CD8-positive, alpha-beta memory T cell (primary cell): ENCODE measurements around the gene SORCS2. TPM values are rescaled to one million over a fixed set of nuclear protein-coding genes. Genes with fewer than 3 reads are reported as not detected.

Experiments
- CTCF ChIA-PET: fragments of 350-600 bp; sonication (Branson Sonifier 250); formaldehyde crosslinking; loops from one replicate; lab custom pipeline; 2021; ENCODE audit warnings: antibody characterized with exemption; lab: Charles Lee
- POLR2A ChIA-PET: fragments of 350-600 bp; sonication (Branson Sonifier 250); formaldehyde crosslinking; loops from one replicate; lab custom pipeline; 2021; ENCODE audit warnings: antibody characterized with exemption; lab: Charles Lee
- DNase-seq, 5 donors: peaks; one replicate each; pipeline versions ENCODE4 v3.0.0 to v3.0.0-alpha.2; 2020 to 2022; ENCODE audit warnings: mixed read lengths in 1 of 5
- H3K27ac ChIP-seq: one replicate; pipeline ENCODE4 v1.7.0; 2013; ENCODE audit warnings: low read depth, mild to moderate bottlenecking, low read length, moderate library complexity
- H3K27me3 ChIP-seq: 2 replicates; pipeline ENCODE4 v1.7.0; 2013; ENCODE audit warnings: low read length, mild to moderate bottlenecking; ENCODE audit not compliant: insufficient read depth, poor library complexity, severe bottlenecking
- H3K36me3 ChIP-seq: 2 replicates; pipeline ENCODE4 v1.7.0; 2013; ENCODE audit warnings: mild to moderate bottlenecking, low read length, moderate library complexity; ENCODE audit not compliant: insufficient read depth
- H3K4me1 ChIP-seq: 2 replicates; pipeline ENCODE4 v1.7.0; 2013; ENCODE audit warnings: mild to moderate bottlenecking, low read length, moderate library complexity; ENCODE audit not compliant: insufficient read depth
- H3K4me3 ChIP-seq: 2 replicates; pipeline ENCODE4 v1.7.0; 2013; ENCODE audit warnings: mild to moderate bottlenecking, low read length
- H3K9me3 ChIP-seq: 2 replicates; pipeline ENCODE4 v1.7.0; 2013; ENCODE audit warnings: mild to moderate bottlenecking, low read length
- H3K27ac Mint-ChIP-seq, 8 donors: one replicate each; pipeline ENCODE4 v1.8.0; 2020 to 2021; ENCODE audit warnings: mixed read lengths in 8 of 8, mild to moderate bottlenecking in 6 of 8, inconsistent platforms in 3 of 8, moderate library complexity in 3 of 8
- H3K27me3 Mint-ChIP-seq, 2 donors: one replicate each; pipeline ENCODE4 v1.8.0; 2020 to 2021; ENCODE audit warnings: mixed read lengths in 2 of 2, mild to moderate bottlenecking in 1 of 2, moderate library complexity in 1 of 2
- H3K36me3 Mint-ChIP-seq, 3 donors: one replicate each; pipeline ENCODE4 v1.8.0; 2020 to 2021; ENCODE audit warnings: mixed read lengths in 3 of 3, inconsistent platforms in 1 of 3, mild to moderate bottlenecking in 1 of 3
- H3K4me1 Mint-ChIP-seq, 3 donors: one replicate each; pipeline ENCODE4 v1.8.0; 2020 to 2021; ENCODE audit warnings: mixed read lengths in 3 of 3, inconsistent platforms in 1 of 3, mild to moderate bottlenecking in 1 of 3
- H3K4me3 Mint-ChIP-seq, 7 donors: one replicate each; pipeline ENCODE4 v1.8.0; 2020 to 2021; ENCODE audit warnings: mixed read lengths in 7 of 7, mild to moderate bottlenecking in 6 of 7, moderate library complexity in 4 of 7, inconsistent platforms in 2 of 7
- H3K9me3 Mint-ChIP-seq, 5 donors: one replicate each; pipeline ENCODE4 v1.8.0; 2020 to 2022; ENCODE audit warnings: mixed read lengths in 5 of 5, mild to moderate bottlenecking in 3 of 5, moderate library complexity in 2 of 5, inconsistent platforms in 1 of 5
- polyA plus RNA-seq: library from polyadenylated mRNA; unstranded; fragments of 300-500 nt; fragmentation: Illumina TruSeq; gene quantifications from one replicate; pipeline ENCODE4 v1.2.3, GENCODE V29; 2021
- total RNA-seq, 2 experiments: library from RNA; stranded (reverse); gene quantifications; one replicate each; pipeline ENCODE4 v1.2.3, GENCODE V29; 2021

SORCS2 gene
- total and polyA plus RNA-seq, 3 experiments from 2014 or later = not detected

DNA sequence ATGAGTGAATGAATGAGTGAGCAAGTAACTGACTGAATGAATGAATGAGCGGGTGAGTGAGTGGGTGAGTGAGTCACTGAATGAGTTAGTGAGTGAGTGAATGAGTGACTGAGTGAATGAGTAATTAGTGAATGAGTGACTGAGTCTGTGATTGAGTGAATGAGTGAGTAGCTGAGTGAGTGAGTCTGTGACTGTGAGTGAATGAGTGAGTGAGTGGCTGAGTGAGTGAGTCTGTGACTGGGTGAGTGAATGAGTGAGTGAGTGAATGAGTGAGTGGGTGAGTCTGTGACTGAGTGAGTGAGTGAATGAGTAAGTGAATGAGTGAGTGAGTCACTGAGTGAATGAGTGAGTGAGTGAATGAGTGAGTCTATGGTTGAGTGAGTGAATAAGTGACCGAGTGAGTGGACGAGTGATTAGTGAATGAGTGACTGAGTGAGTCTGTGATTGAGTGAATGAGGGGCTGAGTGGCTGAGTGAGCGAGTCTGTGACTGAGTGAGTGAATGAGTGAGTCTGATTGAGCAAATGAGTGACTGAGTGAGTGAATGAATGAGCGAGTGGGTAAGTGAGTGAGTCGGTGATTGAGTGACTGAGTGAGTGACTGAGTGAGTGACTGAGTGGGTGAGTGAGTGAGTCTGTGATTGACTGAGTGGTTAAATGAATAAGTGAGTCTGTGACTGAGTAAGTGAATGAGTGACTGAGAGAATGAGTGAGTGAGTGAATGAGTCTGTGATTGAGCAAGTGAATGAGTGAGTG, 465.4 kb downstream of the SORCS2 start:
- POLR2A ChIA-PET = no interaction called here
- Histone ChIP-seq H3K9me3 (no peaks in the 10 kb centered on the region), H3K36me3 (no peaks in the 10 kb centered on the region), H3K27me3 (no peaks in the 10 kb centered on the region), H3K27ac (no peak overlapping the region), H3K4me1 (peaks cover 4% of the 10 kb centered on the region), H3K4me3 (no peak overlapping the region)
- no peak overlapping the region for H3K4me3 Mint-ChIP-seq
- peaks cover 1 to 8% of the 10 kb centered on the region in 2 donors for H3K27me3 Mint-ChIP-seq
- H3K27ac Mint-ChIP-seq = no peak overlapping the region
- peaks cover 2 to 8% (median 5%) of the 10 kb centered on the region in 3 donors for H3K4me1 Mint-ChIP-seq
- H3K9me3 Mint-ChIP-seq = no peaks in the 10 kb centered on the region
- CTCF ChIA-PET = no interaction called here
- no peak for DNase-seq
- no peaks in the 10 kb centered on the region for H3K36me3 Mint-ChIP-seq

DNA sequence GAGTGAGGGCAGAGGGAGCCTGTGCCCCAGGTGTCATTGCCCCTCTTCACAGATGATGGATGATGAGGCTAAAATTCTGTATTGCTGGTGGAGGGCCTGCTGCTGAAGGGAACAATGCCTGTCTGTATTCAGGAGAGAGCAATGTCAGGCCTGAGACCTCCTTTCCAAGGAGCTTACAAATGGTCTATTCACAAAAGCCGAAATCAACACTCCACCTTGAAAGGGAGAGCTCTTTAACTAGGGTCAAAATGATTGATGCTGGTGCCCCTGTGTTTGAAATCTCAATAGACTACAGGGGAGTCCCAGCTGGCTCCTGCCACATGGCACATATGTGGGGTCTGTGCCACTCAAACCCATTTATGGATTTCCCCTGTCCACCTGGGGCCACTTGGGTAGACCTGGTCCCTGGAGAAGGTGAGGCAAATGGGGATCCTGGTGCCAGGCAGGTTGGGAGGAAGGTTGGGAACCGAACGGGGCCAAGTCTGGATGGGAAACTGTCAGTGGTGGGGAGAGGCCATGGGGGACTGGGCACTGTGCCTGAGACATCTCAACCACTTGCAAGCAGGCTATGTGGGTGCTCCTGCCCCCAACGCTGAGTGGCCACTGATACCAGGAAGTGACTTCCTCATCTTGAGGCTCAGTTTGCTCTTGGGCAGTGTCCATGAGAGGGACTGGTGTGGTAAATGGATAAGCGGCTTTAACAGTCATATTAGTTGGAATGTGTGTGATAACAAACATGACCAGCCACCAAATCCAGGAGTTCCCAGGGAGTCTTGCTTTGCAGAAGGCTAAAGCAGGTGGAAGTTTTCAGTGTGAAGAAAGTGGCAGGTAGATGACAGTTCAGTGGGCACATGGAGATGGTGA, 466.2 kb downstream of the SORCS2 start:
- H3K9me3 Mint-ChIP-seq = no peaks in the 10 kb centered on the region
- Histone ChIP-seq H3K4me1 (peaks cover 3% of the 10 kb centered on the region), H3K4me3 (no peak overlapping the region), H3K27ac (no peak overlapping the region), H3K9me3 (no peaks in the 10 kb centered on the region), H3K27me3 (no peaks in the 10 kb centered on the region), H3K36me3 (no peaks in the 10 kb centered on the region)
- H3K4me1 Mint-ChIP-seq = peaks cover 0 to 6% (median 0%) of the 10 kb centered on the region in 3 donors
- H3K4me3 Mint-ChIP-seq = no peak overlapping the region
- no peak overlapping the region for H3K27ac Mint-ChIP-seq
- no peak for DNase-seq
- H3K27me3 Mint-ChIP-seq = peaks cover 1 to 8% of the 10 kb centered on the region in 2 donors
- peaks cover 0 to 2% (median 0%) of the 10 kb centered on the region in 3 donors for H3K36me3 Mint-ChIP-seq
- ChIA-PET POLR2A (no interaction called here), CTCF (no interaction called here)

DNA sequence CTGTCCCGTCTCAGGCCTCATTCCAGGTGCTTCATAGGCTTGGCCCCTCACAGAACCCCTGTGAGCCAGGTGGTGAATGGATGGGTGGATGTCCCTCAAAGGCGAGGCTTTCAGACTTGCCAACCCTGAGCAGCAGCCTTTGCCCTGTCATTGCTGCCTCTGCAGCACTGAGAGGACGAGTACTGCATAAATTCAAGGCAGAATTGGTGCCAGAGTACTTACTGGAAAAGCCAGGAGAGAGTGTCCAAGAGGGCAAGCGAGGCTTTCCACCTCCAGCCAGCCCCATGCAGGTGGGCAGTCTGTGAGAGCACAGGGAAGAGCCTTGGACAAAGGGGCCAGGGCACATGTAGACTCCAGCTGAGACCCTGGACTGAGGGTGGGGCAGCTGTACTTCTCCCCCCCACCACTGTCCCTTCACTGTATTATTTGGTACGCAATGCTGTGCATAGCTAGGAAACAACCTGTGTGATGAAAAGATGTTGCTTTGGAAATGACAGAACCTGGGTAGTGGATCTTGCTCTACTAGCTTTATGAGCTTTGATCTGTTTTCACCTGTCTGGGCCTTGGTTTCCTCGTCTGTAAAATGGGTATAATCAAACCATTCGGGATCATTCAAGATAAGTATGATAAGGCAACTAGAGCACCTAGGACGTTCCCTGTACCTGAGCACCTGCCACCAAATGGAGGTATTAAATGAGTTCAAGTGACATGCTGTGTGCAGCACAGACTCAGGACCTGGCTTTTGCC, 467.3 kb downstream of the SORCS2 start:
- Histone ChIP-seq H3K36me3 (no peaks in the 10 kb centered on the region), H3K4me3 (no peak overlapping the region), H3K27ac (no peak overlapping the region), H3K4me1 (no peaks in the 10 kb centered on the region), H3K27me3 (no peaks in the 10 kb centered on the region), H3K9me3 (no peaks in the 10 kb centered on the region)
- no peak overlapping the region for H3K27ac Mint-ChIP-seq
- H3K9me3 Mint-ChIP-seq = no peaks in the 10 kb centered on the region
- DNase-seq = no peak
- POLR2A ChIA-PET = no interaction called here
- peaks cover 0 to 8% of the 10 kb centered on the region in 2 donors for H3K27me3 Mint-ChIP-seq
- H3K36me3 Mint-ChIP-seq = peaks cover 0 to 2% (median 0%) of the 10 kb centered on the region in 3 donors
- peaks cover 0 to 3% (median 0%) of the 10 kb centered on the region in 3 donors for H3K4me1 Mint-ChIP-seq
- CTCF ChIA-PET = no interaction called here
- H3K4me3 Mint-ChIP-seq = no peak overlapping the region

DNA sequence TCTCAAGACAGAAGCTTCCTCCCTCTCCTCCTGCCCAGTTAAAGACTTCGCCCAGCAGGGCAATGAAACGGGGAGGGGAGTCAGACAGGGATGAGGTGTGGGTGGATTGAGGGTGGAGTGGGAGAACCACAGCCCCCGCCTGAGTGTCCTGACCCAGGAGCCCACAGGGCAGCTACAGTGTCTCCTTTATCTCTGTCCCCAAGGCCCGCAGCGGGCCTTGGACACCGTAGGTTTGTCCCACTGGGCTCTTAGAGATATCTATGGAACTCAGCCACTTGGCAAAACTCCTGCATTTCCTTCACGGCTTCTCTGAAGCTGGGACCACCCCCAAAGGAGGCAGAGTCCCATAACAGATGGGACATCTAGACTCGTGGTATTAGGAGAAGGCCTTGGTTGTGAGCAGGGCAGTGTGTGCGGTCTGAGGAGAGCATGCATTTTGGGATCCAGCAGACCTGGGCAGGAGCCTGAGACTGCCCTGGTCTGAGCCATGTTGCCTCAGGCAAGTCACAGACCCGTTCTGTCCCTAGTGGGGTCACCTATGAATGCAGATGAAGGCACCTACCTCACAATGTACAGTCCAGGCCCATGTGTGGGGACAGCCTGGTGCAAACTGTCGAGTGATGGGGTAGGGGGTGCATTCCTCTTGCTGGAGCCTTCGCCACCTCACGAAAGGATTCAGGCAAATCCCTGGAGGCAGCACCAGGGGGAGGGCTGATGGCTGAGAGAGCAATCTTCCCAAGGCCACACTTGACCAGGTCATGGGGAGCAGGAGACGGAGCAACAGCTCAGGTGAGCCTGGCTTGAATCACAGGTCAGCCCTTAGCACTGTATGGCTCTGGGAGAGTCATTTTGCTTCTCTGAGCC, 468.1 kb downstream of the SORCS2 start:
- H3K27ac Mint-ChIP-seq = peak overlapping the region in 1 of 8 donors; percentile 88
- Histone ChIP-seq H3K27me3 (no peaks in the 10 kb centered on the region), H3K4me1 (no peaks in the 10 kb centered on the region), H3K4me3 (no peak overlapping the region), H3K27ac (no peak overlapping the region), H3K9me3 (no peaks in the 10 kb centered on the region), H3K36me3 (no peaks in the 10 kb centered on the region)
- no peaks in the 10 kb centered on the region for H3K4me1 Mint-ChIP-seq
- no peak for DNase-seq
- H3K27me3 Mint-ChIP-seq = peaks cover 2 to 3% of the 10 kb centered on the region in 2 donors
- ChIA-PET CTCF (no interaction called here), POLR2A (no interaction called here)
- no peak overlapping the region for H3K4me3 Mint-ChIP-seq
- peaks cover 0 to 2% (median 0%) of the 10 kb centered on the region in 3 donors for H3K36me3 Mint-ChIP-seq
- no peaks in the 10 kb centered on the region for H3K9me3 Mint-ChIP-seq

DNA sequence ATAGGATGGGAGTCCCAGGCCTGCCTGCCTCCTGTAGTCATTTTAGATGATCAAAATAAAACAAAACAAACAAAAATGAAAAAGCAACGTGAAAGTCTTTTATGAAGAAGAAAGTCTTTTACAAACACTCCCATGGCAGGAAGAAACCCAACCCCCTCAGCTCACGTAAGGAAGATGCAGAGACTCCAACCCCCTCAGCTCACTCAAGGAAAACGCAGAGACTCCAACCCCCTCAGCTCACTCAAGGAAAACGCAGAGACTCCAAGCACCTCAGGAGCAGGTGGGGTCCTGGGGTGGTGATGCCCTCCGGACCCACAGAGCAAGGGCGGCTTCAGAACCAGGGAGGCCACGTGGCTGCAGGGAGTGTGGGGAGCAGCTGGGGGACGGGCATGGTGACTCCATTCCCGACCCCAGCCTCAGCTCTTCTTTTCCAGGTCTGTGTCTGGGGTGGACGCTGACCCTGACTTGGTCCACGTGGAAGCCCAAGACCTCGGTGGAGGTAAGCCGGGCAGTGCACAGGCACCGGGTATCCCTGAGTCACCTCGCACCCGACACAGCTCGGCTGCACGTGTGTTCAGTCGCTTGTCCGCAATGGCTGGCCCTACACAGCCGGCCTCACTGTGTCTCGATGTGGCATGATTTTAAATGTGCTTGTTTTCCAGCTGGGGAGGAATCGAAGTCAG, 468.9 kb downstream of the SORCS2 start:
- H3K36me3 Mint-ChIP-seq = peaks cover 0 to 2% (median 0%) of the 10 kb centered on the region in 3 donors
- peak overlapping the region in 1 of 8 donors; percentile 92 for H3K27ac Mint-ChIP-seq
- CTCF ChIA-PET = no interaction called here
- no peak for DNase-seq
- Histone ChIP-seq H3K27ac (no peak overlapping the region), H3K4me1 (no peaks in the 10 kb centered on the region), H3K4me3 (no peak overlapping the region), H3K27me3 (no peaks in the 10 kb centered on the region), H3K9me3 (no peaks in the 10 kb centered on the region), H3K36me3 (no peaks in the 10 kb centered on the region)
- no peaks in the 10 kb centered on the region for H3K9me3 Mint-ChIP-seq
- no peaks in the 10 kb centered on the region for H3K4me1 Mint-ChIP-seq
- H3K4me3 Mint-ChIP-seq = no peak overlapping the region
- peaks cover 0 to 2% of the 10 kb centered on the region in 2 donors for H3K27me3 Mint-ChIP-seq
- POLR2A ChIA-PET = no interaction called here

DNA sequence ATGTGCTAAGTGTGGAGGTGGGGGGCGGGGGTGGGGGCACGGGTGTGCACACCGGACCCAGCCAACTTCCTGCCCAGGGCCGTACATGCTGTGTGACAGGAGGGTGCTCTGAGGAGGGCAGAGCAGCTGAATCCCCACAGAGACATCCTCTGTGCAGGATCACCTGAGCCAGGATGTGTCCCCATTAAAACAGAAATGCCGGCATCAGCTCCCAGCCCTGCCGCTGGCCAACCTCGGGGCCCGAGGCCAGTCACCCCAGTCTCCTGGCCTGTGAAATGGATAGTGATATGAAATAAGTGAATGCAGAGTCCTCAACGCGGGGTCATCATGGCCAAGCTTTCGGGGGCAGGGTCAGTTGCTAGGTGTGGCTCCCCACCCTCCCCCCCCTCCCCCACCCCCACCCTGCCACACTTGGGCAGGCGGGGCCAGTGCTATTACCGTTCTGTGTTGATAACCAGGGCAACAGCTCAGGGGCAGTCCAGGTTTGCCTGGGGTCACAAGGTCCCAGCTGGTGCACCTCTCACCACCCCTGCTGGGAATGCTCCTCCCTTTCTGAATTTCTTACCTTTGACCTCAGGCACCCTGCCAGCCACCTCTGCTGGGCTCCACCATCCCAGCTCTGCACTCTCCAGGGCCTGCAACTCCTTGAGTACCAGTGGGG, 469.6 kb downstream of the SORCS2 start:
- H3K27me3 Mint-ChIP-seq = peaks cover 0 to 2% of the 10 kb centered on the region in 2 donors
- ChIA-PET CTCF (no interaction called here), POLR2A (no interaction called here)
- no peaks in the 10 kb centered on the region for H3K9me3 Mint-ChIP-seq
- no peak for DNase-seq
- H3K4me3 ChIP-seq = no peak overlapping the region
- peaks cover 0 to 2% (median 0%) of the 10 kb centered on the region in 3 donors for H3K36me3 Mint-ChIP-seq
- H3K4me1 ChIP-seq = no peaks in the 10 kb centered on the region
- H3K27ac Mint-ChIP-seq = peak overlapping the region in 1 of 8 donors; percentile 11
- H3K27ac ChIP-seq = no peak overlapping the region
- no peak overlapping the region for H3K4me3 Mint-ChIP-seq
- no peaks in the 10 kb centered on the region for H3K9me3 ChIP-seq
- no peaks in the 10 kb centered on the region for H3K4me1 Mint-ChIP-seq
- no peaks in the 10 kb centered on the region for H3K36me3 ChIP-seq
- no peaks in the 10 kb centered on the region for H3K27me3 ChIP-seq

DNA sequence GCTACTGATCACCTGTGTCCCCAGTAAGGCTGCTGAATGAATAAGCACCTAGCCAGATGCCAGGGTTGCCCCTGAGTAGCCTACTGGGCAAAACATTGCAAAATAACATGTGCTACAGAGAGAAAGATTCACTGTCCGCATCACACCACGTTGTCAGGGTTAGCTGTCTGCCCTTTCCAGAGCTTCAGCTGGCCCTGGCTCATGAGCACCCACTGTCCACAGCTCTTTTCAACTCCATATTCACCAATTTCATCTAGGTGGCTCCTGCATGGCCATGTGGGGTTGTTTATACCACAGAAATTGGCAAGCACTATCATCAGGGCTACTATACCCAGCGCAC, 470.1 kb downstream of the SORCS2 start:
- no peaks in the 10 kb centered on the region for H3K4me1 ChIP-seq
- Mint-ChIP-seq H3K27me3 (peaks cover 0 to 2% of the 10 kb centered on the region in 2 donors), H3K4me1 (no peaks in the 10 kb centered on the region), H3K9me3 (no peaks in the 10 kb centered on the region), H3K4me3 (no peak overlapping the region), H3K27ac (peak overlapping the region in 2 of 8 donors; percentile 11 to 27), H3K36me3 (peaks cover 0 to 2% (median 0%) of the 10 kb centered on the region in 3 donors)
- H3K27ac ChIP-seq = no peak overlapping the region
- CTCF ChIA-PET = no interaction called here
- H3K36me3 ChIP-seq = no peaks in the 10 kb centered on the region
- no peak overlapping the region for H3K4me3 ChIP-seq
- no peaks in the 10 kb centered on the region for H3K27me3 ChIP-seq
- no peaks in the 10 kb centered on the region for H3K9me3 ChIP-seq
- POLR2A ChIA-PET = no interaction called here
- DNase-seq = no peak
